Measurements from ENCODE around the gene DVL1. TPM values are rescaled to one million over a fixed set of nuclear protein-coding genes. Genes with fewer than 3 reads are reported as not detected.

Gene DVL1
- total and polyA plus RNA-seq, 2 of the 13 experiments (the other 11 are each of a cell fraction or from before 2014, with no cell fraction given): 30.8 to 60.4 TPM

DNA sequence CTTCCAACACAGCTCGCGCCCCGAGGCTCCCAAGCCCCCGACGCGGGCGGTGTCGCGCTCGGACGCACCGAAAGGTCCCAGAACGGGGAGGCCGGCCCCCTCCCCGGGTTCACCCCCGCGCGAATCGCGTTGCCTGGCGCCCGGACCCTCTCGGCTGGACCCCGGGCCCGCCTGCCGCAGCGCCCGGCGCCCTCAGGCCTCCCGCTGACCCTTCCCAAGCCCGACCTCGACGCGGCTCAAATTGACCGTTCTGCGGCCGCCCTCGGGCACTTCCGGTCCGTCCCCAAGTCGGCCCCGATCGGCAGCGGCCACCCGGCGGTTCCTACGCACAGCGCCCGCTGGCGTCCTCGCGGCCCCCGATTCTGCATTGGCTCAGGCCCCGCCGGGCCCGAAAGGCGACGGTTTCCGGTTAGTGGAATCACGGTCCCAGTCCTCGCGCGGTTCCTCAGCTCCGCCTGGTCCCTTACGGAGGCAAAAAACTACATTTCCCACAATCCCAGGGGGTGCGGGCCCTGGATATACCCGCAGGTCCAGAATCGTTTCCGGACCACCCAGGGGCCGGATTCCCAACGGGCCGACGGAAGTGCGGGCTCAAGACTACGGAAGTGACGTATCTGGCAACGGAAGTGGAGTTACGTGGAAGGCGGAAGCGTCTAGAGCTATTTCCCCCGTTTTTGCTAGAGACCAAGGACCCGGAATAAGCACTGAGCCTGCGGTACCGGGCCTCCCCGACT is 25.9 kb upstream of the DVL1 start, which contains the start of gene AURKAIP1 (continued):
- TF ChIP-seq, protein P1, sequence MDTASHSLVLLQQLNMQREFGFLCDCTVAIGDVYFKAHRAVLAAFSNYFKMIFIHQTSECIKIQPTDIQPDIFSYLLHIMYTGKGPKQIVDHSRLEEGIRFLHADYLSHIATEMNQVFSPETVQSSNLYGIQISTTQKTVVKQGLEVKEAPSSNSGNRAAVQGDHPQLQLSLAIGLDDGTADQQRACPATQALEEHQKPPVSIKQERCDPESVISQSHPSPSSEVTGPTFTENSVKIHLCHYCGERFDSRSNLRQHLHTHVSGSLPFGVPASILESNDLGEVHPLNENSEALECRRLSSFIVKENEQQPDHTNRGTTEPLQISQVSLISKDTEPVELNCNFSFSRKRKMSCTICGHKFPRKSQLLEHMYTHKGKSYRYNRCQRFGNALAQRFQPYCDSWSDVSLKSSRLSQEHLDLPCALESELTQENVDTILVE (CRISPR knock-in tag; IDR thresholded peaks at IDR 0.05): peak; percentile 99
- TF ChIP-seq RAD21 (CRISPR knock-in tag; IDR thresholded peaks at IDR 0.05): peak; percentile 71
- TF ChIP-seq SNAI1 (CRISPR knock-in tag; IDR thresholded peaks at IDR 0.05; ENCODE audit: borderline replicate concordance): no peak
- 0 out of 2 replicates have a peak, but pooled peaks have one; percentile 6 for TF ChIP-seq THYN1 (CRISPR knock-in tag; IDR thresholded peaks at IDR 0.05; ENCODE audit: borderline replicate concordance, low read depth)
- TF ChIP-seq, protein P2, sequence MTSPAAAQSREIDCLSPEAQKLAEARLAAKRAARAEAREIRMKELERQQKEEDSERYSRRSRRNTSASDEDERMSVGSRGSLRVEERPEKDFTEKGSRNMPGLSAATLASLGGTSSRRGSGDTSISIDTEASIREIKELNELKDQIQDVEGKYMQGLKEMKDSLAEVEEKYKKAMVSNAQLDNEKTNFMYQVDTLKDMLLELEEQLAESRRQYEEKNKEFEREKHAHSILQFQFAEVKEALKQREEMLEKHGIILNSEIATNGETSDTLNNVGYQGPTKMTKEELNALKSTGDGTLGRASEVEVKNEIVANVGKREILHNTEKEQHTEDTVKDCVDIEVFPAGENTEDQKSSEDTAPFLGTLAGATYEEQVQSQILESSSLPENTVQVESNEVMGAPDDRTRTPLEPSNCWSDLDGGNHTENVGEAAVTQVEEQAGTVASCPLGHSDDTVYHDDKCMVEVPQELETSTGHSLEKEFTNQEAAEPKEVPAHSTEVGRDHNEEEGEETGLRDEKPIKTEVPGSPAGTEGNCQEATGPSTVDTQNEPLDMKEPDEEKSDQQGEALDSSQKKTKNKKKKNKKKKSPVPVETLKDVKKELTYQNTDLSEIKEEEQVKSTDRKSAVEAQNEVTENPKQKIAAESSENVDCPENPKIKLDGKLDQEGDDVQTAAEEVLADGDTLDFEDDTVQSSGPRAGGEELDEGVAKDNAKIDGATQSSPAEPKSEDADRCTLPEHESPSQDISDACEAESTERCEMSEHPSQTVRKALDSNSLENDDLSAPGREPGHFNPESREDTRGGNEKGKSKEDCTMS (CRISPR knock-in tag; conservative IDR thresholded peaks at IDR 0.05): no peak
- TF ChIP-seq, protein P3, sequence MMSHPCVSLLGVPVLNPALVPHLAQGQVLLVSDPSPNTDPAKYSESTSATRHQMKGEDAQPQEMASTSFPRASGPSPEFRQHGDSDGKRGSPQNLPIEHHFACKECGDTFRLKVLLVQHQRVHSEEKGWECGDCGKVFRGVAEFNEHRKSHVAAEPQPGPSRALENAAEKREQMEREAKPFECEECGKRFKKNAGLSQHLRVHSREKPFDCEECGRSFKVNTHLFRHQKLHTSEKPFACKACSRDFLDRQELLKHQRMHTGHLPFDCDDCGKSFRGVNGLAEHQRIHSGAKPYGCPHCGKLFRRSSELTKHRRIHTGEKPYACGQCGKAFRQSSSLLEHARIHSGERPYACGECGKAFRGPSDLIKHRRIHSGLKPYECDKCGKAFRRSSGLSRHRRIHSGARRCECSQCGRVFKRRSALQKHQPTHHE (CRISPR knock-in tag; IDR thresholded peaks at IDR 0.05; ENCODE audit: borderline replicate concordance): peak; percentile 89; the same call in 1 of the 2 replicates
- TF ChIP-seq ZNF432 (CRISPR knock-in tag; IDR thresholded peaks at IDR 0.05; ENCODE audit: borderline replicate concordance): no peak
- TF ChIP-seq, protein P4, sequence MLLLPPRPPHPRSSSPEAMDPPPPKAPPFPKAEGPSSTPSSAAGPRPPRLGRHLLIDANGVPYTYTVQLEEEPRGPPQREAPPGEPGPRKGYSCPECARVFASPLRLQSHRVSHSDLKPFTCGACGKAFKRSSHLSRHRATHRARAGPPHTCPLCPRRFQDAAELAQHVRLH (CRISPR knock-in tag; IDR thresholded peaks at IDR 0.05; ENCODE audit: borderline replicate concordance, low read depth): peak; percentile 93; the same call in 1 of the 2 replicates
- TF ChIP-seq ZNF260 (CRISPR knock-in tag; IDR thresholded peaks at IDR 0.05; ENCODE audit: borderline replicate concordance, low read depth): 0 out of 2 replicates have a peak, but pooled peaks have one; percentile 96
- TF ChIP-seq, protein P5, sequence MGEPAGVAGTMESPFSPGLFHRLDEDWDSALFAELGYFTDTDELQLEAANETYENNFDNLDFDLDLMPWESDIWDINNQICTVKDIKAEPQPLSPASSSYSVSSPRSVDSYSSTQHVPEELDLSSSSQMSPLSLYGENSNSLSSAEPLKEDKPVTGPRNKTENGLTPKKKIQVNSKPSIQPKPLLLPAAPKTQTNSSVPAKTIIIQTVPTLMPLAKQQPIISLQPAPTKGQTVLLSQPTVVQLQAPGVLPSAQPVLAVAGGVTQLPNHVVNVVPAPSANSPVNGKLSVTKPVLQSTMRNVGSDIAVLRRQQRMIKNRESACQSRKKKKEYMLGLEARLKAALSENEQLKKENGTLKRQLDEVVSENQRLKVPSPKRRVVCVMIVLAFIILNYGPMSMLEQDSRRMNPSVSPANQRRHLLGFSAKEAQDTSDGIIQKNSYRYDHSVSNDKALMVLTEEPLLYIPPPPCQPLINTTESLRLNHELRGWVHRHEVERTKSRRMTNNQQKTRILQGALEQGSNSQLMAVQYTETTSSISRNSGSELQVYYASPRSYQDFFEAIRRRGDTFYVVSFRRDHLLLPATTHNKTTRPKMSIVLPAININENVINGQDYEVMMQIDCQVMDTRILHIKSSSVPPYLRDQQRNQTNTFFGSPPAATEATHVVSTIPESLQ (CRISPR knock-in tag; conservative IDR thresholded peaks at IDR 0.05): peak; percentile 84; the same call in 1 of the 2 replicates
- no peak for TF ChIP-seq ZBTB21 (CRISPR knock-in tag; IDR thresholded peaks at IDR 0.05)
- peak; percentile 89 for TF ChIP-seq ZNF878 (CRISPR knock-in tag; IDR thresholded peaks at IDR 0.05)
- no peak for TF ChIP-seq ATM (IDR thresholded peaks at IDR 0.05; ENCODE audit: borderline replicate concordance)
- peak; percentile 60; the same call in 1 of the 2 replicates for TF ChIP-seq ZNF235 (CRISPR knock-in tag; IDR thresholded peaks at IDR 0.05; ENCODE audit: borderline replicate concordance)
- TF ChIP-seq PHF21A (CRISPR knock-in tag; IDR thresholded peaks at IDR 0.05): peak; percentile 93
- peak; percentile 68; the same call in 1 of the 2 replicates for TF ChIP-seq HMG20A (CRISPR knock-in tag; IDR thresholded peaks at IDR 0.05; ENCODE audit: borderline replicate concordance)

Data from HepG2 (cell line).